GM06990 (cell line): ENCODE measurements around the gene NFX1.
"Not testable (repeated sequence)": the region's sequence is repeated elsewhere in the genome, so short reads cannot be mapped to it uniquely, and the experiment has no call there.

Experiments used
- DNase-seq: peaks from one replicate; pipeline ENCODE4 v3.0.0-alpha.2; 2011; ENCODE audit not compliant: insufficient read length; ENCODE audit errors: extremely low read depth
- H3K27me3 ChIP-seq: replicated peaks from 2 replicates; pipeline ENCODE4 v1.6.0; 2011; ENCODE audit warnings: low read length; ENCODE audit not compliant: control insufficient read depth, insufficient read depth
- H3K36me3 ChIP-seq: 2 replicates; pipeline ENCODE4 v1.5.1; 2011; ENCODE audit warnings: low read length; ENCODE audit not compliant: control insufficient read depth, insufficient read depth
- H3K4me3 ChIP-seq: replicated peaks from 2 replicates; pipeline ENCODE4 v1.5.1; 2011; ENCODE audit warnings: low read depth, mild to moderate bottlenecking, control low read depth, low read length
- CTCF ChIP-seq: IDR thresholded peaks from 2 replicates; pipeline ENCODE4 v1.5.1; 2011; ENCODE audit warnings: low read length, control low read depth, mild to moderate bottlenecking, inconsistent platforms; ENCODE audit not compliant: insufficient read depth, poor library complexity, severe bottlenecking

The NFX1 gene

GRCh38 chr9:33381231-33381791 lies 91.0 kb downstream of the NFX1 start:
- H3K27me3 ChIP-seq: no peaks in the 10 kb centered on the region
- TF ChIP-seq CTCF: no peak
- no peak for DNase-seq
- no peaks in the 10 kb centered on the region for H3K36me3 ChIP-seq
- no peak overlapping the region for H3K4me3 ChIP-seq

- DNase-seq, H3K27me3 ChIP-seq, H3K4me3 ChIP-seq, H3K36me3 ChIP-seq: not testable (repeated sequence)
These were observed 92.1 kb downstream of the NFX1 start for GRCh38 chr9:33382397-33382796.

- not testable (repeated sequence) for DNase-seq, H3K4me3 ChIP-seq, H3K27me3 ChIP-seq, H3K36me3 ChIP-seq
These were observed 93.1 kb downstream of the NFX1 start for GRCh38 chr9:33383396-33383795.

- not testable (repeated sequence) for H3K36me3 ChIP-seq, H3K4me3 ChIP-seq, H3K27me3 ChIP-seq, DNase-seq
These were observed 95.2 kb downstream of the NFX1 start for GRCh38 chr9:33385536-33385935.

GRCh38 chr9:33385979-33386640 lies 95.8 kb downstream of the NFX1 start:
- H3K27me3 ChIP-seq, H3K36me3 ChIP-seq: not testable (repeated sequence)

GRCh38 chr9:33386641-33386996 lies 96.3 kb downstream of the NFX1 start:
- H3K4me3 ChIP-seq, H3K27me3 ChIP-seq, H3K36me3 ChIP-seq, DNase-seq: not testable (repeated sequence)

More at GRCh38 chr9:33385979-33386640, 95.8 kb downstream of the NFX1 start:
- H3K4me3 ChIP-seq, DNase-seq: not testable (repeated sequence)

- not testable (repeated sequence) for DNase-seq, H3K4me3 ChIP-seq, H3K27me3 ChIP-seq, H3K36me3 ChIP-seq
These were observed 96.7 kb downstream of the NFX1 start for GRCh38 chr9:33386998-33387397.

- Histone ChIP-seq H3K27me3 (no peaks in the 10 kb centered on the region), H3K4me3 (no peak overlapping the region), H3K36me3 (no peaks in the 10 kb centered on the region)
- DNase-seq: no peak
- no peak for TF ChIP-seq CTCF
These were observed 98.0 kb downstream of the NFX1 start for GRCh38 chr9:33388110-33388994.

- H3K4me3 ChIP-seq, H3K36me3 ChIP-seq, DNase-seq, H3K27me3 ChIP-seq: not testable (repeated sequence)
These were observed 100.9 kb downstream of the NFX1 start for GRCh38 chr9:33391111-33391771.

GRCh38 chr9:33392591-33393021 lies 102.3 kb downstream of the NFX1 start:
- H3K27me3 ChIP-seq, H3K36me3 ChIP-seq, H3K4me3 ChIP-seq, DNase-seq: not testable (repeated sequence)
